ENCODE data around the gene MARK3. TPM values are rescaled to one million over a fixed set of nuclear protein-coding genes. Genes with fewer than 3 reads are reported as not detected.

The MARK3 gene
- total and polyA plus RNA-seq, 2 of the 13 experiments (the other 11 are each of a cell fraction or from before 2014, with no cell fraction given): 47.7 to 56.6 TPM

DNA sequence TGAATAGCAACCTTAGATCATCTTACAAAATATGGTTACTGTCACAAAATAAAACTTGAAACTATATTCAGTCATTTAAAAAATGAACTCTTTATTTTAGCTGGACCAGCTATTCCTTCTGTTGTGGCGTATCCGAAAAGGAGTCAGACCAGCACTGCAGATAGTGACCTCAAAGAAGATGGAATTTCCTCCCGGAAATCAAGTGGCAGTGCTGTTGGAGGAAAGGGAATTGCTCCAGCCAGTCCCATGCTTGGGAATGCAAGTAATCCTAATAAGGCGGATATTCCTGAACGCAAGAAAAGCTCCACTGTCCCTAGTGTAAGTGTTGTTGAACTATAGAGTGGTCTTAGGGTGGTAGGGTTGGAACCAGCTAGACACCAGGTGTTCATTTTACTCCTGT, 89.7 kb downstream of the MARK3 start:
- Histone ChIP-seq H3K27me3 (ENCODE audit: control insufficient read depth in 1 of 2, insufficient read depth in 2 of 2, low read length in 2 of 2) (no peaks in the 10 kb centered on the region), H3K9me3 (ENCODE audit: low read length) (no peaks in the 10 kb centered on the region), H3K27ac (ENCODE audit: extremely low read length, insufficient read depth, low read length) (no peak overlapping the region), H2AFZ (ENCODE audit: low read length) (no peak overlapping the region), H3K79me2 (ENCODE audit: insufficient read depth, low read length) (no peaks in the 10 kb centered on the region), H3K36me3 (replicated peaks in 1 of 2; ENCODE audit: control insufficient read depth in 1 of 2, insufficient read depth in 2 of 2, low read length in 2 of 2) (peaks cover 14 to 47% of the 10 kb centered on the region in 2 experiments; a peak in 4 of 5 replicates), H3K4me3 (replicated peaks in 1 of 3; ENCODE audit: insufficient read depth in 1 of 3, low read depth in 2 of 3, low read length in 3 of 3) (no peak overlapping the region), H3K4me1 (ENCODE audit: insufficient read depth, low read length) (0 out of 2 replicates have a peak, but pooled peaks cover 5% of the 10 kb centered on the region), H3K4me2 (ENCODE audit: low read depth, low read length) (no peak overlapping the region), H3K9ac (ENCODE audit: insufficient read depth, low read depth, low read length) (no peak overlapping the region), H4K20me1 (ENCODE audit: insufficient read depth, low read length) (no peaks in the 10 kb centered on the region)
- FAIRE-seq: no peak
- BruUV-seq (replicated peaks): no TSS peak
- 98% methylated on average over 5 of the region's 5 CpGs for WGBS (ENCODE audit: low lambda C conversion rate)
- intact Hi-C loops (cut with micrococcal nuclease; ENCODE audit: unreplicated experiment) (no loop called here), in situ Hi-C loops (cut with HindIII; ENCODE audit: extremely low pct_ligation_motif_present, low pct_unique_long_range_greater_than_20kb) (no loop called here)
- TF ChIP-seq, protein P1, sequence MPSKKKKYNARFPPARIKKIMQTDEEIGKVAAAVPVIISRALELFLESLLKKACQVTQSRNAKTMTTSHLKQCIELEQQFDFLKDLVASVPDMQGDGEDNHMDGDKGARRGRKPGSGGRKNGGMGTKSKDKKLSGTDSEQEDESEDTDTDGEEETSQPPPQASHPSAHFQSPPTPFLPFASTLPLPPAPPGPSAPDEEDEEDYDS (CRISPR knock-in tag; IDR thresholded peaks at IDR 0.05): no peak
- no peak for TF ChIP-seq MIER2 (CRISPR knock-in tag; IDR thresholded peaks at IDR 0.05)
- DNase-seq (ENCODE audit: low spot score): no peak
- ChIA-PET CTCF (ENCODE audit: low intra/inter-chr PET ratio, low total read pairs) (no interaction called here), POLR2A (no interaction called here)
- ATAC-seq: no peak

- in situ Hi-C loops (cut with HindIII; ENCODE audit: extremely low pct_ligation_motif_present, low pct_unique_long_range_greater_than_20kb) (no loop called here), intact Hi-C loops (cut with micrococcal nuclease; ENCODE audit: unreplicated experiment) (no loop called here)
- DNase-seq (ENCODE audit: low spot score) (no peak), FAIRE-seq (no peak), ATAC-seq (no peak)
- Histone ChIP-seq H3K27ac (ENCODE audit: extremely low read length, insufficient read depth, low read length) (no peak overlapping the region), H3K9me3 (ENCODE audit: low read length) (no peaks in the 10 kb centered on the region), H3K9ac (ENCODE audit: insufficient read depth, low read depth, low read length) (no peak overlapping the region), H3K4me2 (ENCODE audit: low read depth, low read length) (no peak overlapping the region), H3K79me2 (ENCODE audit: insufficient read depth, low read length) (no peaks in the 10 kb centered on the region), H4K20me1 (ENCODE audit: insufficient read depth, low read length) (no peaks in the 10 kb centered on the region), H3K27me3 (ENCODE audit: control insufficient read depth in 1 of 2, insufficient read depth in 2 of 2, low read length in 2 of 2) (no peaks in the 10 kb centered on the region), H3K4me3 (replicated peaks in 1 of 3; ENCODE audit: insufficient read depth in 1 of 3, low read depth in 2 of 3, low read length in 3 of 3) (no peak overlapping the region), H3K4me1 (ENCODE audit: insufficient read depth, low read length) (0 out of 2 replicates have a peak, but pooled peaks cover 5% of the 10 kb centered on the region), H3K36me3 (replicated peaks in 1 of 2; ENCODE audit: control insufficient read depth in 1 of 2, insufficient read depth in 2 of 2, low read length in 2 of 2) (peaks cover 11 to 50% of the 10 kb centered on the region in 2 experiments), H2AFZ (ENCODE audit: low read length) (no peak overlapping the region)
- ChIA-PET CTCF (ENCODE audit: low intra/inter-chr PET ratio, low total read pairs) (no interaction called here), POLR2A (interaction anchor here (0.5 kb wide), 1 partner anchor 24 kb away, joined by 5 read pairs; no protein-coding TSS in a partner anchor)
- 96% methylated on average over 3 of the region's 3 CpGs for WGBS (ENCODE audit: low lambda C conversion rate)
- no TSS peak for BruUV-seq (replicated peaks)
- TF ChIP-seq ERF (CRISPR knock-in tag; IDR thresholded peaks at IDR 0.05) (no peak), ZNF549 (CRISPR knock-in tag; IDR thresholded peaks at IDR 0.05) (no peak), PLRG1 (conservative IDR thresholded peaks at IDR 0.05) (no peak), ZNF441 (CRISPR knock-in tag; IDR thresholded peaks at IDR 0.05; ENCODE audit: borderline replicate concordance) (no peak), SKI (IDR thresholded peaks at IDR 0.05; ENCODE audit: partially characterized antibody) (no peak), ZBTB8A (CRISPR knock-in tag; IDR thresholded peaks at IDR 0.05; ENCODE audit: borderline replicate concordance, low read depth) (no peak), SNAPC2 (CRISPR knock-in tag; IDR thresholded peaks at IDR 0.05) (no peak), MEIS1 (CRISPR knock-in tag; IDR thresholded peaks at IDR 0.05; ENCODE audit: borderline replicate concordance) (no peak), PRDM10 (CRISPR knock-in tag; IDR thresholded peaks at IDR 0.05; ENCODE audit: low read depth) (no peak), SYNCRIP (IDR thresholded peaks at IDR 0.05; ENCODE audit: insufficient read depth, low read depth, low read length) (no peak)
- TF ChIP-seq, protein P2, sequence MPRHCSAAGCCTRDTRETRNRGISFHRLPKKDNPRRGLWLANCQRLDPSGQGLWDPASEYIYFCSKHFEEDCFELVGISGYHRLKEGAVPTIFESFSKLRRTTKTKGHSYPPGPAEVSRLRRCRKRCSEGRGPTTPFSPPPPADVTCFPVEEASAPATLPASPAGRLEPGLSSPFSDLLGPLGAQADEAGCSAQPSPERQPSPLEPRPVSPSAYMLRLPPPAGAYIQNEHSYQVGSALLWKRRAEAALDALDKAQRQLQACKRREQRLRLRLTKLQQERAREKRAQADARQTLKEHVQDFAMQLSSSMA (CRISPR knock-in tag; IDR thresholded peaks at IDR 0.05): no peak
These were observed 90.8 kb downstream of the MARK3 start for GRCh38 chr14:103476065-103476464.
